Measurements from ENCODE around the gene SPPL2C. TPM values are rescaled to one million over a fixed set of nuclear protein-coding genes. Genes with fewer than 3 reads are reported as not detected.

SPPL2C gene
- total and polyA plus RNA-seq, 2 of the 8 experiments (the other 6 are each of a cell fraction or from before 2014, with no cell fraction given) = not detected

DNA sequence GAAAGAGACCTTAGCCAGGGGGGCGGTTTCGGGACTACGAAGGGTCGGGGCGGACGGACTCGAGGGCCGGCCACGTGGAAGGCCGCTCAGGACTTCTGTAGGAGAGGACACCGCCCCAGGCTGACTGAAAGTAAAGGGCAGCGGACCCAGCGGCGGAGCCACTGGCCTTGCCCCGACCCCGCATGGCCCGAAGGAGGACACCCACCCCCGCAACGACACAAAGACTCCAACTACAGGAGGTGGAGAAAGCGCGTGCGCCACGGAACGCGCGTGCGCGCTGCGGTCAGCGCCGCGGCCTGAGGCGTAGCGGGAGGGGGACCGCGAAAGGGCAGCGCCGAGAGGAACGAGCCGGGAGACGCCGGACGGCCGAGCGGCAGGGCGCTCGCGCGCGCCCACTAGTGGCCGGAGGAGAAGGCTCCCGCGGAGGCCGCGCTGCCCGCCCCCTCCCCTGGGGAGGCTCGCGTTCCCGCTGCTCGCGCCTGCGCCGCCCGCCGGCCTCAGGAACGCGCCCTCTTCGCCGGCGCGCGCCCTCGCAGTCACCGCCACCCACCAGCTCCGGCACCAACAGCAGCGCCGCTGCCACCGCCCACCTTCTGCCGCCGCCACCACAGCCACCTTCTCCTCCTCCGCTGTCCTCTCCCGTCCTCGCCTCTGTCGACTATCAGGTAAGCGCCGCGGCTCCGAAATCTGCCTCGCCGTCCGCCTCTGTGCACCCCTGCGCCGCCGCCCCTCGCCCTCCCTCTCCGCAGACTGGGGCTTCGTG lies 49.5 kb downstream of the SPPL2C start, which contains the start of gene MAPT (continued):
- TF ChIP-seq, protein P1, sequence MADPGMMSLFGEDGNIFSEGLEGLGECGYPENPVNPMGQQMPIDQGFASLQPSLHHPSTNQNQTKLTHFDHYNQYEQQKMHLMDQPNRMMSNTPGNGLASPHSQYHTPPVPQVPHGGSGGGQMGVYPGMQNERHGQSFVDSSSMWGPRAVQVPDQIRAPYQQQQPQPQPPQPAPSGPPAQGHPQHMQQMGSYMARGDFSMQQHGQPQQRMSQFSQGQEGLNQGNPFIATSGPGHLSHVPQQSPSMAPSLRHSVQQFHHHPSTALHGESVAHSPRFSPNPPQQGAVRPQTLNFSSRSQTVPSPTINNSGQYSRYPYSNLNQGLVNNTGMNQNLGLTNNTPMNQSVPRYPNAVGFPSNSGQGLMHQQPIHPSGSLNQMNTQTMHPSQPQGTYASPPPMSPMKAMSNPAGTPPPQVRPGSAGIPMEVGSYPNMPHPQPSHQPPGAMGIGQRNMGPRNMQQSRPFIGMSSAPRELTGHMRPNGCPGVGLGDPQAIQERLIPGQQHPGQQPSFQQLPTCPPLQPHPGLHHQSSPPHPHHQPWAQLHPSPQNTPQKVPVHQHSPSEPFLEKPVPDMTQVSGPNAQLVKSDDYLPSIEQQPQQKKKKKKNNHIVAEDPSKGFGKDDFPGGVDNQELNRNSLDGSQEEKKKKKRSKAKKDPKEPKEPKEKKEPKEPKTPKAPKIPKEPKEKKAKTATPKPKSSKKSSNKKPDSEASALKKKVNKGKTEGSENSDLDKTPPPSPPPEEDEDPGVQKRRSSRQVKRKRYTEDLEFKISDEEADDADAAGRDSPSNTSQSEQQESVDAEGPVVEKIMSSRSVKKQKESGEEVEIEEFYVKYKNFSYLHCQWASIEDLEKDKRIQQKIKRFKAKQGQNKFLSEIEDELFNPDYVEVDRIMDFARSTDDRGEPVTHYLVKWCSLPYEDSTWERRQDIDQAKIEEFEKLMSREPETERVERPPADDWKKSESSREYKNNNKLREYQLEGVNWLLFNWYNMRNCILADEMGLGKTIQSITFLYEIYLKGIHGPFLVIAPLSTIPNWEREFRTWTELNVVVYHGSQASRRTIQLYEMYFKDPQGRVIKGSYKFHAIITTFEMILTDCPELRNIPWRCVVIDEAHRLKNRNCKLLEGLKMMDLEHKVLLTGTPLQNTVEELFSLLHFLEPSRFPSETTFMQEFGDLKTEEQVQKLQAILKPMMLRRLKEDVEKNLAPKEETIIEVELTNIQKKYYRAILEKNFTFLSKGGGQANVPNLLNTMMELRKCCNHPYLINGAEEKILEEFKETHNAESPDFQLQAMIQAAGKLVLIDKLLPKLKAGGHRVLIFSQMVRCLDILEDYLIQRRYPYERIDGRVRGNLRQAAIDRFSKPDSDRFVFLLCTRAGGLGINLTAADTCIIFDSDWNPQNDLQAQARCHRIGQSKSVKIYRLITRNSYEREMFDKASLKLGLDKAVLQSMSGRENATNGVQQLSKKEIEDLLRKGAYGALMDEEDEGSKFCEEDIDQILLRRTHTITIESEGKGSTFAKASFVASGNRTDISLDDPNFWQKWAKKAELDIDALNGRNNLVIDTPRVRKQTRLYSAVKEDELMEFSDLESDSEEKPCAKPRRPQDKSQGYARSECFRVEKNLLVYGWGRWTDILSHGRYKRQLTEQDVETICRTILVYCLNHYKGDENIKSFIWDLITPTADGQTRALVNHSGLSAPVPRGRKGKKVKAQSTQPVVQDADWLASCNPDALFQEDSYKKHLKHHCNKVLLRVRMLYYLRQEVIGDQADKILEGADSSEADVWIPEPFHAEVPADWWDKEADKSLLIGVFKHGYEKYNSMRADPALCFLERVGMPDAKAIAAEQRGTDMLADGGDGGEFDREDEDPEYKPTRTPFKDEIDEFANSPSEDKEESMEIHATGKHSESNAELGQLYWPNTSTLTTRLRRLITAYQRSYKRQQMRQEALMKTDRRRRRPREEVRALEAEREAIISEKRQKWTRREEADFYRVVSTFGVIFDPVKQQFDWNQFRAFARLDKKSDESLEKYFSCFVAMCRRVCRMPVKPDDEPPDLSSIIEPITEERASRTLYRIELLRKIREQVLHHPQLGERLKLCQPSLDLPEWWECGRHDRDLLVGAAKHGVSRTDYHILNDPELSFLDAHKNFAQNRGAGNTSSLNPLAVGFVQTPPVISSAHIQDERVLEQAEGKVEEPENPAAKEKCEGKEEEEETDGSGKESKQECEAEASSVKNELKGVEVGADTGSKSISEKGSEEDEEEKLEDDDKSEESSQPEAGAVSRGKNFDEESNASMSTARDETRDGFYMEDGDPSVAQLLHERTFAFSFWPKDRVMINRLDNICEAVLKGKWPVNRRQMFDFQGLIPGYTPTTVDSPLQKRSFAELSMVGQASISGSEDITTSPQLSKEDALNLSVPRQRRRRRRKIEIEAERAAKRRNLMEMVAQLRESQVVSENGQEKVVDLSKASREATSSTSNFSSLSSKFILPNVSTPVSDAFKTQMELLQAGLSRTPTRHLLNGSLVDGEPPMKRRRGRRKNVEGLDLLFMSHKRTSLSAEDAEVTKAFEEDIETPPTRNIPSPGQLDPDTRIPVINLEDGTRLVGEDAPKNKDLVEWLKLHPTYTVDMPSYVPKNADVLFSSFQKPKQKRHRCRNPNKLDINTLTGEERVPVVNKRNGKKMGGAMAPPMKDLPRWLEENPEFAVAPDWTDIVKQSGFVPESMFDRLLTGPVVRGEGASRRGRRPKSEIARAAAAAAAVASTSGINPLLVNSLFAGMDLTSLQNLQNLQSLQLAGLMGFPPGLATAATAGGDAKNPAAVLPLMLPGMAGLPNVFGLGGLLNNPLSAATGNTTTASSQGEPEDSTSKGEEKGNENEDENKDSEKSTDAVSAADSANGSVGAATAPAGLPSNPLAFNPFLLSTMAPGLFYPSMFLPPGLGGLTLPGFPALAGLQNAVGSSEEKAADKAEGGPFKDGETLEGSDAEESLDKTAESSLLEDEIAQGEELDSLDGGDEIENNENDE (IDR thresholded peaks at IDR 0.05; ENCODE audit: insufficient replicate concordance, low read length) = no peak
- TF ChIP-seq TAF7 (optimal IDR thresholded peaks at IDR 0.05; ENCODE audit: borderline replicate concordance, low read depth, low read length) (no peak), NANOG (IDR thresholded peaks at IDR 0.05; ENCODE audit: insufficient read depth, low read depth, low read length, poor library complexity, severe bottlenecking) (no peak), BACH1 (IDR thresholded peaks at IDR 0.05; ENCODE audit: low read length) (no peak), JUND (IDR thresholded peaks at IDR 0.05; ENCODE audit: low read length) (no peak), SUZ12 (IDR thresholded peaks at IDR 0.05; ENCODE audit: low read length) (no peak), PHF8 (conservative IDR thresholded peaks at IDR 0.05; ENCODE audit: low read depth, low read length) (peak; percentile 57; the same call in 1 of the 2 replicates), SP1 (IDR thresholded peaks at IDR 0.05; ENCODE audit: low read depth, low read length) (no peak), TAF1 (IDR thresholded peaks at IDR 0.05; ENCODE audit: low read depth, low read length) (peak; percentile 54; the same call in 1 of the 2 replicates), GTF2F1 (IDR thresholded peaks at IDR 0.05; ENCODE audit: borderline replicate concordance, low read depth, low read length) (0 out of 2 replicates have a peak, but pooled peaks have one; percentile 8)

All from H1 (cell line).